Epithelial cell of proximal tubule (primary cell): Measurements from ENCODE around the gene TMEM161A. TPM values are rescaled to one million over a fixed set of nuclear protein-coding genes. Genes with fewer than 3 reads are reported as not detected.
"Not testable (repeated sequence)": the region's sequence is repeated elsewhere in the genome, so short reads cannot be mapped to it uniquely, and the experiment has no call there.

Experiments used
- DNase-seq: peaks from one replicate; pipeline ENCODE4 v3.0.0-alpha.2; 2011; ENCODE audit warnings: low read depth
- H3K4me3 ChIP-seq: 2 replicates; pipeline ENCODE4 v1.5.1; 2011; ENCODE audit warnings: low read depth, mild to moderate bottlenecking, low read length
- total RNA-seq: library from RNA; depleted of rRNA; stranded (reverse); fragments of >200 nt; gene quantifications from 2 replicates; pipeline ENCODE4 v1.2.3, GENCODE V29; 2015
- TF ChIP-seq, protein P1 (sequence below): conservative IDR thresholded peaks from 2 replicates; pipeline ENCODE4 v1.5.1; 2012; ENCODE audit warnings: low read depth, mild to moderate bottlenecking, low read length

Gene TMEM161A
- total RNA-seq, 1 donor from 2014 or later: 32.6 TPM

DNA sequence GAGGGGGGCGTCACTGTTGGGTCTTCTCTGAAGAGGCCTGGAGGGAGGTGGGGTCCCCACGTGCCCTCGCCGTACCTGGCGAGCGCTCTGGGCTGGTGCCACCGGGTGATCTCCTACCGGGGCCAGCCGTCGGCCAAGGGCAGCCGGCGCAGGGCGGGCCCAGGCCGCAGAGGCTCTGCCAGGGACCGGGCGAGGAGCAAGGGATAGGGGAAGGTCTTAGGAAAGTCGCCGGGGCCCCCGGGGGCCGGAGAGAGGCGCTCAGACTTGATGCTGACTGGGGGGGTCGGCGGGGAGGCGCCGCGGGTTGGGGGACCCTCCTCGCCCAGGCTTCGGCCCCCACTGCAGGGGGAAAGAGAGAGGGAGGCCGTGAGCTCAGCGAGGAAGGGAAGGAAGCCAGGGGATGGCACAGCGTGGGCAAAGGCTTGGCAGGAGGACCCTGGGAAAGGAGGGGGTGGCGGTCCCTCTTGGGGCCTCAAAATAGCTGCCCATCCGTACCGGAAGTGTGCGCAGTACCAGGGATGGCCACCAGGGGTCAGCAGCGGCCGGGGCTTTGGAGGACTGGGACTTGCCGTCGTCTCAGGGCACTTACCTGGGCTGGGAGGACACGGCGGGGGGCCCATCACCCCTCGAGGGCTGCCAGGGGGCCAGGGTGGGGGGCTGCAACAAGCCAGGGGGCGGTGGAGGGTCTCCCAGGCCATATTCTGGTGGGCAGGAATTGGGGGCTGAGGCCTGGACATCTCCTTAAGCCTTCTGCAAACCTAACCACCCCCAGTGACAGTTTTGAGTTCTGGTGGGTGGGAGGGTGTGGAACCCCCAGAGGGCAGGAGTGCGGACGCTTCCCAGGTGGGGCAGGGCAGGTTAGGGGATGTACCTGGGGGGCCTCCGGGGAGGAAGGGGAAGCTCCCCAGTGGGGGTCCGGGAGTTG, 7.7 kb upstream of the TMEM161A start:
- no peak for DNase-seq
- TF ChIP-seq, protein P1, sequence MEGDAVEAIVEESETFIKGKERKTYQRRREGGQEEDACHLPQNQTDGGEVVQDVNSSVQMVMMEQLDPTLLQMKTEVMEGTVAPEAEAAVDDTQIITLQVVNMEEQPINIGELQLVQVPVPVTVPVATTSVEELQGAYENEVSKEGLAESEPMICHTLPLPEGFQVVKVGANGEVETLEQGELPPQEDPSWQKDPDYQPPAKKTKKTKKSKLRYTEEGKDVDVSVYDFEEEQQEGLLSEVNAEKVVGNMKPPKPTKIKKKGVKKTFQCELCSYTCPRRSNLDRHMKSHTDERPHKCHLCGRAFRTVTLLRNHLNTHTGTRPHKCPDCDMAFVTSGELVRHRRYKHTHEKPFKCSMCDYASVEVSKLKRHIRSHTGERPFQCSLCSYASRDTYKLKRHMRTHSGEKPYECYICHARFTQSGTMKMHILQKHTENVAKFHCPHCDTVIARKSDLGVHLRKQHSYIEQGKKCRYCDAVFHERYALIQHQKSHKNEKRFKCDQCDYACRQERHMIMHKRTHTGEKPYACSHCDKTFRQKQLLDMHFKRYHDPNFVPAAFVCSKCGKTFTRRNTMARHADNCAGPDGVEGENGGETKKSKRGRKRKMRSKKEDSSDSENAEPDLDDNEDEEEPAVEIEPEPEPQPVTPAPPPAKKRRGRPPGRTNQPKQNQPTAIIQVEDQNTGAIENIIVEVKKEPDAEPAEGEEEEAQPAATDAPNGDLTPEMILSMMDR: peak; percentile 88
- no peak overlapping the region for H3K4me3 ChIP-seq

DNA sequence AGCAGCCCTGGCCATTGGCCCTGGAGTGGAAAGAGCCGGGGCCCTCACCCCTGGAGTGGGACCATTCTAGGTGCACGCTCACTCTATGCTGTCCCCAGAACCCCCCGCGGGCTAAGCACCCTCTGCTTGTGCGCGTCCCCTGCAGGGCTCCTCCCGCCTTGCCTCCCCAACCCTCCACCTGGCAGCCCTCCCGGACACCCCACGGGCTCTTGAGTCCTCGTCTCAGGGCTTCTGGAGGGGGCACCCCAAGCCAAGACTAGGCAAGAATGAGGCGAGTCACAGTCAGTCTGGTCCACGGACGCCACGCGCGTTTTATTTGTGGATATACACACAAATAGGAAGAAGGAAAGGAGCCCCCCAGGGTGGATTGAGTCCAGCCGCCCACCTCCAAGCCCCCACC, 7.0 kb upstream of the TMEM161A start:
- DNase-seq: no peak
- no peak overlapping the region for H3K4me3 ChIP-seq
- TF ChIP-seq, protein P1: no peak

DNA sequence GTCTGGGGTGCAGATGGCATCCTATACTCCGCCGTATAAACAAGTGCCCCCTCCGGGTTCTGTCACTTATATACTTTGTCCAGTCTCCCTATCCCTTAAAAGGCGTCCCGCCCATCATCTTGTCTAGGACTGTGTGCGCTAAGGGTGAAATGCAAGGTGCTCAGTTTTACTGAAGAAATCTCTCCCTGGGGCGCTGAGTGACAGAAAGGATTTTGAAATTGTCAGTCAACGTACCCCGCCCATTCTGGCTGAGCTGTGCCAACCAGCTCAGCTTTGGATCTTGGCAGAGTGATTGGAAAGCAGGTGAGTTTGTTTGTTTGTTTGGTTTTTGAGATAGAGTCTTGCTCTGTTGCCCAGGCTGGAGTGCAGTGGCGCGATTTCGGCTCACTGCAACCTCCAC, 4.1 kb upstream of the TMEM161A start:
- DNase-seq: no peak
- no peak overlapping the region for H3K4me3 ChIP-seq
- TF ChIP-seq, protein P1: no peak

DNA sequence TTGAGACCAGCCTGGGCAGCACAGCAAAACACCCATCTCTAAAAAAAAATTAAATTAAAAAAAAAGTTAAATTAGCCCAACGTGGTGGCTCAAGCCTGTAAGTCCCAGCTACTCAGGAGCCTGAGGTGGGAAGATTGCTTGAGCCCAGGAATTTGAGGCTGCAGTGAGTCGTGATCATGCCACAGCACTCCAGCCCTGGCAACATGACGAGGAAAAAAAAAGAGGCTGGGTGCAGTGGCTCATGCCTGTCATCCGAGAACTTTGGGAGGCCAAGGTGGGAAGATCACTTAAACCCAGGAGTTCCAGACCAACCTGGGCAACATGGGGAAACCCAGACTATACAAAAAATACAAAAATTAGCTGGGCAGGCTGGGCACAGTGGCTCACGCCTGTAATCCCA, 2.2 kb upstream of the TMEM161A start:
- TF ChIP-seq, protein P1: no peak
- H3K4me3 ChIP-seq: no peak overlapping the region
- no peak for DNase-seq

DNA sequence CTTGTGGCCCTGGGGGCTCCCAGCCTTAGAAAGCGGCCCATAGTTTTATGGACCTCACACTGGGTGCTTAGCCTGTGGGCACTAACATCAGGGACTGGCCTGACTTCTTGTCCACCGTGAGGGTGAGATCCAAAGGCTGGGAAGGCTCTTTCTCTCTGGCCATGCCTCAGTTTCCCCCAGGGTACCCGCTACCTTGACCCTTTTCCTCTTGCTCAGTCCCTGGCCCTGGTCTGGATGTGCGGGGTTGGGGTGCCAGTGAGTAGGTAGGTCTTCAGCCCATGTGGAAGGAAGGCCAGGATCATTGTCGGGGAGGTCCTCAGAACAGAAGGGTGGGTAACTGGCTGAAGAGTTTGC, 1.6 kb upstream of the TMEM161A start:
- DNase-seq: no peak
- TF ChIP-seq, protein P1: no peak
- H3K4me3 ChIP-seq: no peak overlapping the region

DNA sequence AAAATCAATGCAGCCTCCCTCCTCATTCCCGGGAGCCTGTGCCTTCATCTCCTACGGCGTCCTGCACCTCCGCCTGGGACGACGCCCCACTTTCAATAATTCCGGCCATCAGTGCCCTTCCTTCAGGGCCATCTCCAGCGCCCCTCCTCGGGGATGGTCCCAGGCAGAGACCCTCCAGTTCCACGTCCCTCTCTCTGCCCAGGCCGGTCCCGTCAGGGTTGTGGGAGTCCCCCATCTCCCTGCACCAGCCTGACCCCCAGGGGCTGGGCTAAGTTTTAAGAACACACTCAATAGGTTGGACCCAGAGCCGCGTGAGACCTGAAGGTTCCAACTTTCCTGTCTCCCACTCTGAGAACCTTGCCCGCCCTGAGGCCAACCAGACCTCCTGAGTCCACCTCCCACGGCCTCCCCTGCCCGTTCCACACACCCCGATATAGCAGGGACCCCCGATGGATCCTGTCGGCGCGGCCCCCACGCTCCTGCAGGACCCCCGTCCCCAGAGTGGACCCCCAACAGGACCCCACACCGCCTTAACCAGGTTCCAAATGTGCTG, 646 bp downstream of the TMEM161A start:
- TF ChIP-seq, protein P1: no peak
- H3K4me3 ChIP-seq: peak overlapping the region; percentile 98

DNA sequence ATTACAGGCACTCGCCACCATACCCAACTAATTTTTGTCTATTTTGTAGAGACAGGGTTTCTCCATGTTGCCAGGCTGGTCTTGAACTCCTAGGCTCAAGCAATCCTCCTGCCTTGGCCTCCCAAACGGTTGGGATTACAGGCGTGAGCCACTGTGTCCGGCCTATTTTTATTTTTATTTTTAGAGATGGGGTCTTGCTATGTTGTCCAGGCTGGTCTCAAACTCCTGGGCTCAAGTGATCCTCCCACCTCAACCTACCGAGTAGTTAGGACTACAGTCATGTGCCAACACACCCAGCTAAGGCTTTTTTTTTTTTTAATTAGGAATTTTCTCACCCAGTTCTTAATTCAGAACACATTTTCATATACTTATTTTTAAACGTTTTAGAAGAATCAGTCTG, 2.6 kb downstream of the TMEM161A start:
- not testable (repeated sequence) for H3K4me3 ChIP-seq, DNase-seq

More for the DNA sequence above, 646 bp downstream of the TMEM161A start:
- DNase-seq: no peak
